Stomach (tissue), 9 donors: ENCODE measurements around the gene RALGAPA2. TPM values are rescaled to one million over a fixed set of nuclear protein-coding genes. Genes with fewer than 3 reads are reported as not detected.

Experiments used
- DNase-seq, 2 donors: peaks; one replicate each; pipeline versions ENCODE4 v3.0.0 to v3.0.0-alpha.2; 2013 to 2019
- H3K27ac ChIP-seq, 5 donors: fragments of 200-600 bp in 4 of 5; sonication (generic) in 4 of 5; one replicate each; pipeline ENCODE4 v1.5.1; 2013 to 2019; ENCODE audit warnings: mild to moderate bottlenecking in 1 of 5, moderate library complexity in 1 of 5
- H3K27me3 ChIP-seq, 3 donors: fragments of 200-600 bp; sonication (generic); one replicate each; pipeline ENCODE4 v1.5.1; 2017 to 2019; ENCODE audit warnings: mixed run types in 1 of 3
- H3K36me3 ChIP-seq, 4 donors: fragments of 200-600 bp; sonication (generic); 1 replicate in 3 of 4; 2 replicates in 1 of 4; pipeline ENCODE4 v1.5.1; 2016 to 2019
- H3K4me1 ChIP-seq, 4 donors: fragments of 200-600 bp; sonication (generic); one replicate each; pipeline ENCODE4 v1.5.1; 2016 to 2019
- H3K4me3 ChIP-seq, 4 donors: fragments of 200-600 bp; sonication (generic) in 3 of 4; one replicate each; pipeline ENCODE4 v1.5.1; 2016 to 2019; ENCODE audit warnings: mild to moderate bottlenecking in 1 of 4
- H3K9me3 ChIP-seq, 4 donors: fragments of 200-600 bp; sonication (generic); one replicate each; pipeline ENCODE4 v1.5.1; 2016 to 2019
- CTCF ChIP-seq, 7 experiments: fragments of 450-650 bp in 4 of 7; fragments of 200-600 bp in 3 of 7; sonication (generic) in 3 of 7; IDR thresholded peaks; one replicate each; pipeline ENCODE4 v1.5.1; 2016 to 2019; ENCODE audit warnings: antibody characterized with exemption in 7 of 7, control low read depth in 2 of 7, mild to moderate bottlenecking in 1 of 7
- EP300 ChIP-seq: sonication (generic); formaldehyde crosslinking; IDR thresholded peaks from one replicate; pipeline ENCODE4 v1.6.1; 2017; ENCODE audit warnings: antibody characterized with exemption
- POLR2A ChIP-seq, 4 donors: fragments of 450-650 bp; IDR thresholded peaks; one replicate each; pipeline ENCODE4 v1.6.1; 2016; ENCODE audit warnings: antibody characterized with exemption in 4 of 4, control low read depth in 2 of 4, mild to moderate bottlenecking in 1 of 4, moderate library complexity in 1 of 4
- POLR2AphosphoS5 ChIP-seq, 3 donors: sonication (generic); formaldehyde crosslinking; IDR thresholded peaks; one replicate each; pipeline ENCODE4 v1.6.1; 2016; ENCODE audit warnings: antibody characterized with exemption in 3 of 3
- WGBS, 5 donors: extraction: QIAGEN DNeasy Blood & Tissue Kit in 3 of 5; methylation state at CpG; one replicate each; pipeline versions ENCODE4 v1.1.5 to v1.1.7; 2013 to 2018; 5-methylcytosine and 5-hydroxymethylcytosine counted together
- intact Hi-C: fragments of 100-400 bp; cut with DNase I; formaldehyde crosslinking; loops from one replicate; pipeline ENCODE4 v1.15.1; 2023; ENCODE audit warnings: low total_unique reads
- polyA plus RNA-seq, 3 donors: library from polyadenylated mRNA; stranded (reverse); fragments of 200-250 nt; gene quantifications; one replicate each; pipeline ENCODE4 v1.2.3, GENCODE V29; 2013
- total RNA-seq, 5 donors: library from RNA; depleted of rRNA; stranded (reverse); fragments of >200 nt; gene quantifications; one replicate each; pipeline versions ENCODE4 v1.1.0 to v1.2.3, GENCODE V29; 2014 to 2016
- donor health status: healthy with polysubstance abuse.
- donor health status: Bipolar disorder and iron deficiency.
- donor health status: healthy.

The RALGAPA2 gene
- total and polyA plus RNA-seq, 8 donors: 4.3 to 159 (median 48.7) TPM

- Histone ChIP-seq H3K27ac (no peak overlapping the region), H3K4me3 (no peak overlapping the region), H3K9me3 (no peaks in the 10 kb centered on the region), H3K36me3 (peaks cover 0 to 68% (median 48%) of the 10 kb centered on the region in 4 donors), H3K27me3 (no peaks in the 10 kb centered on the region), H3K4me1 (peaks cover 0 to 12% (median 6%) of the 10 kb centered on the region in 4 donors)
- no peak for TF ChIP-seq CTCF (IDR thresholded peaks at IDR 0.05)
- no peak for TF ChIP-seq EP300
- TF ChIP-seq POLR2AphosphoS5 (IDR thresholded peaks at IDR 0.05): no peak
- intact Hi-C loops: no loop called here
- WGBS, 5 donors: 72 to 89% (median 82%) methylated on average over 10 of the region's 10 CpGs
- no peak for DNase-seq
Measured at GRCh38 chr20:20405623-20406022, 306.8 kb downstream of the RALGAPA2 start.

GRCh38 chr20:20404633-20405032, 307.8 kb downstream of the RALGAPA2 start:
- no peak for DNase-seq
- WGBS, 5 donors: 88 to 95% (median 90%) methylated on average over 5 of the region's 5 CpGs
- H3K9me3 ChIP-seq: no peaks in the 10 kb centered on the region
- no peak overlapping the region for H3K4me3 ChIP-seq
- peaks cover 0 to 74% (median 54%) of the 10 kb centered on the region in 4 donors for H3K36me3 ChIP-seq
- no peak overlapping the region for H3K27ac ChIP-seq
- peaks cover 0 to 9% (median 4%) of the 10 kb centered on the region in 4 donors for H3K4me1 ChIP-seq
- no peaks in the 10 kb centered on the region for H3K27me3 ChIP-seq
- intact Hi-C loops: no loop called here
- TF ChIP-seq EP300: no peak
- no peak for TF ChIP-seq CTCF (IDR thresholded peaks at IDR 0.05)
- TF ChIP-seq POLR2AphosphoS5 (IDR thresholded peaks at IDR 0.05): no peak
- no peak for TF ChIP-seq POLR2A (IDR thresholded peaks at IDR 0.05)

- TF ChIP-seq CTCF (IDR thresholded peaks at IDR 0.05) (no peak), POLR2A (IDR thresholded peaks at IDR 0.05) (no peak), POLR2AphosphoS5 (IDR thresholded peaks at IDR 0.05) (no peak)
- no peaks in the 10 kb centered on the region for H3K9me3 ChIP-seq
Measured at GRCh38 chr20:20401991-20402390, 310.5 kb downstream of the RALGAPA2 start.

GRCh38 chr20:20399531-20400500, 312.6 kb downstream of the RALGAPA2 start:
- H3K27ac ChIP-seq: no peak overlapping the region
- no peak overlapping the region for H3K4me3 ChIP-seq
- H3K36me3 ChIP-seq: peaks cover 0 to 92% (median 78%) of the 10 kb centered on the region in 4 donors
- DNase-seq: no peak
- WGBS, 5 donors: 84 to 96% (median 92%) methylated on average over 13 of the region's 13 CpGs
- intact Hi-C loops: no loop called here
- TF ChIP-seq EP300: no peak
- TF ChIP-seq POLR2AphosphoS5 (IDR thresholded peaks at IDR 0.05): no peak
- no peaks in the 10 kb centered on the region for H3K4me1 ChIP-seq
- no peaks in the 10 kb centered on the region for H3K9me3 ChIP-seq
- no peaks in the 10 kb centered on the region for H3K27me3 ChIP-seq

More at GRCh38 chr20:20401991-20402390, 310.5 kb downstream of the RALGAPA2 start:
- Histone ChIP-seq H3K36me3 (peaks cover 0 to 89% (median 71%) of the 10 kb centered on the region in 4 donors), H3K27me3 (no peaks in the 10 kb centered on the region), H3K27ac (no peak overlapping the region), H3K4me1 (no peaks in the 10 kb centered on the region), H3K4me3 (no peak overlapping the region)
- intact Hi-C loops: no loop called here
- DNase-seq: no peak
- whole genome bisulfite sequencing, 5 donors: 83 to 94% (median 88%) methylated on average over 3 of the region's 3 CpGs
